Stimulated activated CD4-positive, alpha-beta T cell treated with anti-CD3 and anti-CD28 coated beads, TNF-alpha, amount 100 ng/mL, for 48 hours (primary cell): Measurements from ENCODE around the gene COL20A1.

Experiments
- DNase-seq, 3 donors: peaks; one replicate each; pipeline ENCODE4 v3.0.0-alpha.2; 2020; ENCODE audit warnings: low read depth in 3 of 3

COL20A1 gene

GRCh38 chr20:63363013-63363957 lies 70.3 kb downstream of the COL20A1 start:
- no peak for DNase-seq

GRCh38 chr20:63363981-63364561 lies 71.1 kb downstream of the COL20A1 start:
- DNase-seq: no peak

GRCh38 chr20:63364801-63365585 lies 72.0 kb downstream of the COL20A1 start:
- no peak for DNase-seq

GRCh38 chr20:63365601-63366389 lies 72.8 kb downstream of the COL20A1 start:
- DNase-seq: no peak

- DNase-seq: no peak
Observed at GRCh38 chr20:63366390-63367365, 73.7 kb downstream of the COL20A1 start.

GRCh38 chr20:63367446-63368055 lies 74.6 kb downstream of the COL20A1 start:
- no peak for DNase-seq

- no peak for DNase-seq
Observed at GRCh38 chr20:63368151-63368550, 75.2 kb downstream of the COL20A1 start.

- DNase-seq: no peak
Observed at GRCh38 chr20:63369024-63369530, 76.1 kb downstream of the COL20A1 start.

- DNase-seq: no peak
Observed at GRCh38 chr20:63369724-63370617, 77.0 kb downstream of the COL20A1 start.

GRCh38 chr20:63370618-63371187 lies 77.7 kb downstream of the COL20A1 start:
- DNase-seq: no peak

GRCh38 chr20:63371291-63371865 lies 78.4 kb downstream of the COL20A1 start:
- DNase-seq: no peak

- DNase-seq: no peak
Observed at GRCh38 chr20:63372971-63373885, 80.2 kb downstream of the COL20A1 start.

- DNase-seq: no peak
Observed at GRCh38 chr20:63373996-63374395, 81.0 kb downstream of the COL20A1 start.

GRCh38 chr20:63374504-63374903 lies 81.5 kb downstream of the COL20A1 start:
- no peak for DNase-seq

GRCh38 chr20:63375438-63375837 lies 82.5 kb downstream of the COL20A1 start:
- DNase-seq: no peak

- DNase-seq: no peak
Observed at GRCh38 chr20:63376283-63377250, 83.6 kb downstream of the COL20A1 start.
